ENCODE data around the gene EHD1.
A peak's percentile ranks its signal among the peaks of the same experiment; 100 is the strongest.

Gene EHD1

GRCh38 chr11:64918017-64918416, 39.6 kb upstream of the EHD1 start:
- Histone ChIP-seq H3K36me3 (ENCODE audit: control insufficient read depth in 2 of 2, insufficient read depth in 2 of 2, low read length in 2 of 2) (peaks cover 13 to 14% of the 10 kb centered on the region in 2 donors), H3K9ac (ENCODE audit: low read depth in 1 of 2, low read length in 2 of 2) (peak overlapping the region; percentile 75 to 80), H3K4me1 (ENCODE audit: control insufficient read depth in 2 of 2, insufficient read depth in 2 of 2, low read length in 2 of 2) (peaks cover 15 to 20% of the 10 kb centered on the region in 2 donors), H3K27ac (ENCODE audit: low read depth in 2 of 2, low read length in 2 of 2) (peak overlapping the region; percentile 70 to 73), H3K27me3 (ENCODE audit: control insufficient read depth in 2 of 2, insufficient read depth in 2 of 2, low read length in 2 of 2) (no peaks in the 10 kb centered on the region), H3K9me3 (ENCODE audit: control insufficient read depth in 2 of 2, low read length in 2 of 2) (no peaks in the 10 kb centered on the region), H3K4me3 (ENCODE audit: low read length in 2 of 2) (peak overlapping the region; percentile 59 to 78)

GRCh38 chr11:64917663-64917995, 39.2 kb upstream of the EHD1 start:
- Histone ChIP-seq H3K9me3 (ENCODE audit: control insufficient read depth in 2 of 2, low read length in 2 of 2) (no peaks in the 10 kb centered on the region), H3K27ac (ENCODE audit: low read depth in 2 of 2, low read length in 2 of 2) (peak overlapping the region; percentile 70 to 73), H3K4me1 (ENCODE audit: control insufficient read depth in 2 of 2, insufficient read depth in 2 of 2, low read length in 2 of 2) (peaks cover 15 to 20% of the 10 kb centered on the region in 2 donors), H3K27me3 (ENCODE audit: control insufficient read depth in 2 of 2, insufficient read depth in 2 of 2, low read length in 2 of 2) (no peaks in the 10 kb centered on the region), H3K9ac (ENCODE audit: low read depth in 1 of 2, low read length in 2 of 2) (peak overlapping the region; percentile 75 to 80), H3K36me3 (ENCODE audit: control insufficient read depth in 2 of 2, insufficient read depth in 2 of 2, low read length in 2 of 2) (peaks cover 14 to 16% of the 10 kb centered on the region in 2 donors), H3K4me3 (ENCODE audit: low read length in 2 of 2) (peak overlapping the region; percentile 59 to 78)

GRCh38 chr11:64916775-64917662, 38.6 kb upstream of the EHD1 start, which contains the start of gene ATG2A:
ATG2A (minus strand) TSS chr11:64917209; CDS start chr11:64917135, 74 bp downstream.
- H3K4me1 ChIP-seq (ENCODE audit: control insufficient read depth in 2 of 2, insufficient read depth in 2 of 2, low read length in 2 of 2), result peaks cover 15 to 20% of the 10 kb centered on the region in 2 donors
- H3K9me3 ChIP-seq (ENCODE audit: control insufficient read depth in 2 of 2, low read length in 2 of 2), result no peaks in the 10 kb centered on the region
- peak within 1 kb of the TSS; percentile 98 to 100 for H3K9ac ChIP-seq (ENCODE audit: low read depth in 1 of 2, low read length in 2 of 2)
- H3K27ac ChIP-seq (ENCODE audit: low read depth in 2 of 2, low read length in 2 of 2), result peak within 1 kb of the TSS; percentile 80
- H3K4me3 ChIP-seq (ENCODE audit: low read length in 2 of 2), result peak within 1 kb of the TSS; percentile 97 to 98
- no peaks in the 10 kb centered on the region for H3K27me3 ChIP-seq (ENCODE audit: control insufficient read depth in 2 of 2, insufficient read depth in 2 of 2, low read length in 2 of 2)
- H3K36me3 ChIP-seq (ENCODE audit: control insufficient read depth in 2 of 2, insufficient read depth in 2 of 2, low read length in 2 of 2), result peaks cover 14 to 18% of the 10 kb centered on the region in 2 donors

- H3K4me1 ChIP-seq (ENCODE audit: control insufficient read depth in 2 of 2, insufficient read depth in 2 of 2, low read length in 2 of 2), result peaks cover 15 to 20% of the 10 kb centered on the region in 2 donors
- H3K9me3 ChIP-seq (ENCODE audit: control insufficient read depth in 2 of 2, low read length in 2 of 2), result no peaks in the 10 kb centered on the region
- H3K27ac ChIP-seq (ENCODE audit: low read depth in 2 of 2, low read length in 2 of 2), result peak overlapping the region; percentile 80
- H3K36me3 ChIP-seq (ENCODE audit: control insufficient read depth in 2 of 2, insufficient read depth in 2 of 2, low read length in 2 of 2), result peaks cover 21 to 26% of the 10 kb centered on the region in 2 donors
- H3K4me3 ChIP-seq (ENCODE audit: low read length in 2 of 2), result peak overlapping the region; percentile 97 to 98
- H3K9ac ChIP-seq (ENCODE audit: low read depth in 1 of 2, low read length in 2 of 2), result peak overlapping the region; percentile 98 to 100
- H3K27me3 ChIP-seq (ENCODE audit: control insufficient read depth in 2 of 2, insufficient read depth in 2 of 2, low read length in 2 of 2), result no peaks in the 10 kb centered on the region
Observed at GRCh38 chr11:64916040-64916774, 37.8 kb upstream of the EHD1 start.

GRCh38 chr11:64915376-64915887, 37.0 kb upstream of the EHD1 start:
- peaks cover 29 to 33% of the 10 kb centered on the region in 2 donors for H3K36me3 ChIP-seq (ENCODE audit: control insufficient read depth in 2 of 2, insufficient read depth in 2 of 2, low read length in 2 of 2)
- H3K4me1 ChIP-seq (ENCODE audit: control insufficient read depth in 2 of 2, insufficient read depth in 2 of 2, low read length in 2 of 2), result peaks cover 15 to 20% of the 10 kb centered on the region in 2 donors
- H3K27me3 ChIP-seq (ENCODE audit: control insufficient read depth in 2 of 2, insufficient read depth in 2 of 2, low read length in 2 of 2), result no peaks in the 10 kb centered on the region
- no peaks in the 10 kb centered on the region for H3K9me3 ChIP-seq (ENCODE audit: control insufficient read depth in 2 of 2, low read length in 2 of 2)
- H3K4me3 ChIP-seq (ENCODE audit: low read length in 2 of 2), result peak overlapping the region; percentile 97 to 98
- peak overlapping the region; percentile 98 to 100 for H3K9ac ChIP-seq (ENCODE audit: low read depth in 1 of 2, low read length in 2 of 2)
- no peak overlapping the region for H3K27ac ChIP-seq (ENCODE audit: low read depth in 2 of 2, low read length in 2 of 2)

- H3K36me3 ChIP-seq (ENCODE audit: control insufficient read depth in 2 of 2, insufficient read depth in 2 of 2, low read length in 2 of 2), result peaks cover 39 to 41% of the 10 kb centered on the region in 2 donors
Observed at GRCh38 chr11:64914123-64914522, 35.7 kb upstream of the EHD1 start.

GRCh38 chr11:64913171-64913727, 34.8 kb upstream of the EHD1 start:
- peaks cover 15 to 19% of the 10 kb centered on the region in 2 donors for H3K4me1 ChIP-seq (ENCODE audit: control insufficient read depth in 2 of 2, insufficient read depth in 2 of 2, low read length in 2 of 2)
- H3K27me3 ChIP-seq (ENCODE audit: control insufficient read depth in 2 of 2, insufficient read depth in 2 of 2, low read length in 2 of 2), result no peaks in the 10 kb centered on the region
- H3K9me3 ChIP-seq (ENCODE audit: control insufficient read depth in 2 of 2, low read length in 2 of 2), result no peaks in the 10 kb centered on the region
- no peak overlapping the region for H3K27ac ChIP-seq (ENCODE audit: low read depth in 2 of 2, low read length in 2 of 2)
- H3K36me3 ChIP-seq (ENCODE audit: control insufficient read depth in 2 of 2, insufficient read depth in 2 of 2, low read length in 2 of 2), result peaks cover 43 to 45% of the 10 kb centered on the region in 2 donors
- H3K4me3 ChIP-seq (ENCODE audit: low read length in 2 of 2), result no peak overlapping the region
- no peak overlapping the region for H3K9ac ChIP-seq (ENCODE audit: low read depth in 1 of 2, low read length in 2 of 2)

More at GRCh38 chr11:64914123-64914522, 35.7 kb upstream of the EHD1 start:
- H3K9me3 ChIP-seq (ENCODE audit: control insufficient read depth in 2 of 2, low read length in 2 of 2), result no peaks in the 10 kb centered on the region
- H3K27me3 ChIP-seq (ENCODE audit: control insufficient read depth in 2 of 2, insufficient read depth in 2 of 2, low read length in 2 of 2), result no peaks in the 10 kb centered on the region
- no peak overlapping the region for H3K9ac ChIP-seq (ENCODE audit: low read depth in 1 of 2, low read length in 2 of 2)
- H3K27ac ChIP-seq (ENCODE audit: low read depth in 2 of 2, low read length in 2 of 2), result no peak overlapping the region
- H3K4me3 ChIP-seq (ENCODE audit: low read length in 2 of 2), result no peak overlapping the region
- peaks cover 15 to 20% of the 10 kb centered on the region in 2 donors for H3K4me1 ChIP-seq (ENCODE audit: control insufficient read depth in 2 of 2, insufficient read depth in 2 of 2, low read length in 2 of 2)

- Histone ChIP-seq H3K4me3 (ENCODE audit: low read length in 2 of 2) (no peak overlapping the region), H3K4me1 (ENCODE audit: control insufficient read depth in 2 of 2, insufficient read depth in 2 of 2, low read length in 2 of 2) (peaks cover 10 to 11% of the 10 kb centered on the region in 2 donors), H3K27ac (ENCODE audit: low read depth in 2 of 2, low read length in 2 of 2) (no peak overlapping the region), H3K36me3 (ENCODE audit: control insufficient read depth in 2 of 2, insufficient read depth in 2 of 2, low read length in 2 of 2) (peaks cover 52 to 57% of the 10 kb centered on the region in 2 donors), H3K9me3 (ENCODE audit: control insufficient read depth in 2 of 2, low read length in 2 of 2) (no peaks in the 10 kb centered on the region), H3K9ac (ENCODE audit: low read depth in 1 of 2, low read length in 2 of 2) (no peak overlapping the region), H3K27me3 (ENCODE audit: control insufficient read depth in 2 of 2, insufficient read depth in 2 of 2, low read length in 2 of 2) (no peaks in the 10 kb centered on the region)
Observed at GRCh38 chr11:64911689-64912088, 33.3 kb upstream of the EHD1 start.

- Histone ChIP-seq H3K27ac (ENCODE audit: low read depth in 2 of 2, low read length in 2 of 2) (no peak overlapping the region), H3K4me3 (ENCODE audit: low read length in 2 of 2) (no peak overlapping the region), H3K4me1 (ENCODE audit: control insufficient read depth in 2 of 2, insufficient read depth in 2 of 2, low read length in 2 of 2) (peaks cover 5% of the 10 kb centered on the region in 2 donors), H3K27me3 (ENCODE audit: control insufficient read depth in 2 of 2, insufficient read depth in 2 of 2, low read length in 2 of 2) (no peaks in the 10 kb centered on the region), H3K9me3 (ENCODE audit: control insufficient read depth in 2 of 2, low read length in 2 of 2) (no peaks in the 10 kb centered on the region), H3K36me3 (ENCODE audit: control insufficient read depth in 2 of 2, insufficient read depth in 2 of 2, low read length in 2 of 2) (peaks cover 58 to 63% of the 10 kb centered on the region in 2 donors), H3K9ac (ENCODE audit: low read depth in 1 of 2, low read length in 2 of 2) (no peak overlapping the region)
Observed at GRCh38 chr11:64911142-64911541, 32.7 kb upstream of the EHD1 start.

Measured in mucosa of rectum (tissue), 2 donors.